ENCODE measurements around the gene SPON1.

The SPON1 gene

DNA sequence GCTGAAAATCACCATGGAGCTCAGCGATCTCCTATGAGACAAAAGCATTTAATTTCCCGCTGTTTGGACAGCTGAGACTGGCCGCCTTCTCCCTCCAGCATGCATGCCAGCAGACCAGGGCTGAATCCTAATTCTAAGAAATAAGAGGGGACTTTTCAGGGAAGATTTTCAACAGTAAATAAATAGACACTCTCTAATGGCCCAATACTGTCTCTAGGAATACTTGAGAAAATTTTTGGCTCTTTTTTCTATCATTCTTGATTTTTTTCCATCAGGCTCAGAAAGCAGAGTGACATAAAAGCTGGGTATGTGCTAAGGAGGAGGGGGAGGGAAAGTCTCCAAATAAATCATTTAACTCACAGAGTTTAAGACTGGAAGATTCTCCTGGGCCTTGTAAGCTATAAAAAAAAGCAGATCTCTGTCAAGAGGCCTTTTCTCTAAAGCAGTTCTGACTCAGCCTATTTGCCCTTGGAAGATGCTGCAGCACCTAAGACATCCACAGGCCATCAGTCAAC, 17.6 kb upstream of the SPON1 start:
- no peak for DNase-seq

DNA sequence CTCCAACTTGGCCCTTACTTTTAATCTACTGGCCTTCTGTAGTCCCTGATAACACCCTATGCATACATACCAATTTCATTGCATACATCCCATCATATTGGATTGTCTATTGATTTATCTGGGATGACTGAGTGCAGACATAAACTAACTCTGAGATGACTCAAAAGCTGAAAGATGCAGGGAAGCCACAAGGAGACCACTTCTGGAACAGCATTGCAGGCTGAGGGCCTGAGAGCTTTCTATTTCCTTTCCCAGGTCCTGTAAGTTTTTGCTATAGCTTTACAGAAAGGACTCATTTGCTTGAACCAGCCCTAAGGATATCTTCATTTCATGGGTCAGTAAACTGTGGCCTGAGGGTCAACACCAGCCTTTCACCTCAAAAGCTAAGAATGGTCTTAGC, 15.1 kb upstream of the SPON1 start:
- no peak for DNase-seq

DNA sequence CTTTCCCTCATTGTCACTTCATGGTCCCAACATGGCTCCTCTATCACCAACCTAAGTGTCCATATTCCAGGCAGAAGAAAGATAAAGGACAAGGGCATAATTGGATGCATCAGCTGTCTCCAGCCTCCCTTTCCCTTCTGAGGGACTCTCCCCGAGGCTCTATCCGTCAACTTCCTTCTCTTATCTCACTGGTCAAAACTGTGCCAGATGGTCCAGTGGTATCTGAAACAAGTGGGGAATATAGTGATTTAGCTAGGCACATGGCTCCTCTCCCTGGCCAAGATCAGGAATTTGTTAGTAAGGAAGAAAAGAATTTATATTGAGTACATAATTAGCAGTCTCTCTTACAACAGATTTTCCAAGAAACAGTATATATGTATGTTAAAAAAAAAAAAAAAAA, 12.6 kb upstream of the SPON1 start:
- no peak for DNase-seq

- no peak for DNase-seq
Measured at GRCh38 chr11:13952221-13952620, 10.3 kb upstream of the SPON1 start.

GRCh38 chr11:13952668-13953067, 9.9 kb upstream of the SPON1 start:
- DNase-seq, result no peak

GRCh38 chr11:13954591-13954990, 7.9 kb upstream of the SPON1 start:
- DNase-seq, result no peak

DNA sequence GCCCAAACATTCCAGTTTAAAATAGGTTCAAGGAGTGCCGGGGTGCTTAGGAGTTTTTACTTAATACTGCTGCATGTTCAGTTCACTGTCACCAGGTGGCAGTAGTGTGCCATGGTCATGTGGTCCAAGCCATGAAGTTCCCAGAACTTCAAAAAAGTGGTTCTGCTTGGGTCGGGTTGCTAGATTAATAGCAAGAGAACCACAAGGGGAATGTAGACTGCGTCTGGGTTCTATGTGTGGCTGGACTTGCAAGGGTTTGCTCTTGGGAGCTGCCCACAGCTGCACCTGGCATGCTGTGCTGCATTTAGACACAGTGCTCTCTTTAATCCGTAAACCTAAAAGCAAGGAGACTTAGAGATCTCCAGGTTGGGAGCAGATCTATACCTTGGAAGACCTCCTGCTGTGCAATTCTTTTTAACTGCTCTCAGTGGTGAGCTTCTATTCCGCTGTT, 6.5 kb upstream of the SPON1 start:
- DNase-seq, result no peak

GRCh38 chr11:13956988-13957387, 5.5 kb upstream of the SPON1 start:
- no peak for DNase-seq

GRCh38 chr11:13958641-13959400, 3.7 kb upstream of the SPON1 start:
- no peak for DNase-seq

GRCh38 chr11:13962198-13962561, 343 bp upstream of the SPON1 start:
- no peak for DNase-seq

- no peak for DNase-seq
Measured at GRCh38 chr11:13963169-13963948, 836 bp downstream of the SPON1 start.

- DNase-seq, result no peak
Measured at GRCh38 chr11:13963949-13964770, 1.6 kb downstream of the SPON1 start.

GRCh38 chr11:13964771-13965074, 2.2 kb downstream of the SPON1 start:
- DNase-seq, result no peak

DNA sequence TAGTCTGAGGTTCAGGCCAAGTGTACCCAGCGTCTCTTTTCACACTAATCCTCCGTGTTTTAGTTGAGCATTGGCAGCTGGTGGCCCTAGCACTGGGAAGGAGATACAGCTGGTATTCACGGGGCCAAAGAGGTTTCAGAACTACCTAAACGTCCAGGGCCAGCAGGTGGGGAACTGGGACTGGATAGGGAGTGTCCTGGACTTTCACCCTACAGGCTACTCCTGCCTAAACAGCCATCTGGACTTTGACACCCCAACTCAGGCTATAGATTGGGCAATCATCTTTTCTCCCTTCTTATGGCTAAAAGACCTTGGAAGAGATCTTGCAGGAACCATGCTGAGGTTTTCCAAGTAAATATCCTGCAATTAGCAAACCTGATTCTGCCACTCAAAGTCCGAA, 2.8 kb downstream of the SPON1 start:
- DNase-seq, result no peak

DNA sequence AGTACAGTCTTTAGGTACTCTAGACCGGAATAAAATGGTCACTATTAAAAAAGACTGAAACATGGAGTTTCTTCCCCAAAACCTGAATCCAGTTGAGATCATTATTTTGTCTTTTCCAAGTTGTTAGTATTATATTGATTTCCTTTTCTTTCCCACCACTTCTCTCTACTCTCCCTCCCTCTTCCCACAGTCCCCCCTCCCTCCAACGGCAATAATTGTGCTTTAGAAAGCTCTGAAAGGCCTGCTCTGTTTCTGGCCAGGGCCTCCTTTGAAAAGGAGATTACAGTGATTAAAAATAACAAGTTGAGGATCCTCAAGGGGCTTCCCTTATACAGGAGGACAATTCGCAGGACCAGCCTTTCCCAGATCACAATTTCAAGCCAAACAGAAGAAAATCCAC, 3.5 kb downstream of the SPON1 start:
- no peak for DNase-seq

GRCh38 chr11:13966486-13966885, 4.0 kb downstream of the SPON1 start:
- DNase-seq, result no peak

DNA sequence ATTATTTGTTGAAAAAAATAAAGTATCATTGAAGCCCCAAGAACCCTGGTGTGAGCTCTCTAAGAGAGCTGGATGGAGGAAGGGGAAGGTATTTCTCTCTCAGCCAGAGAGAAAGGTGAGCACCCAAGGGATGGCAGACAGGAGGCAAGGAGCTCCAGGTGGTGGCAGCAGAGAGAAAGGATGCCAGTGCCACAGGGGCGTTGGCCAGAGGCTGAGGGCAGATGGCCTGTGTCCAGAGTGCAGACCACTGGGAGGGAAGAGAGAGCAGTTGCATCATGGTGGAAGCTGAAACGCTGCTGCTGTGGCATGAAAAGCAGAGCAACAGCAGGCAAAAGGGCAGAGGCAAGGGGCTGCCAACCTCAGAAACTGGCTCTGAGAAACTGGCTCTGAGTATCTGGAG, 8.5 kb downstream of the SPON1 start:
- peak; percentile 11 for DNase-seq

GRCh38 chr11:13972043-13972910, 9.8 kb downstream of the SPON1 start:
- DNase-seq, result no peak

GRCh38 chr11:13972944-13973343, 10.4 kb downstream of the SPON1 start:
- DNase-seq, result no peak

- no peak for DNase-seq
Measured at GRCh38 chr11:13974631-13975030, 12.1 kb downstream of the SPON1 start.

DNA sequence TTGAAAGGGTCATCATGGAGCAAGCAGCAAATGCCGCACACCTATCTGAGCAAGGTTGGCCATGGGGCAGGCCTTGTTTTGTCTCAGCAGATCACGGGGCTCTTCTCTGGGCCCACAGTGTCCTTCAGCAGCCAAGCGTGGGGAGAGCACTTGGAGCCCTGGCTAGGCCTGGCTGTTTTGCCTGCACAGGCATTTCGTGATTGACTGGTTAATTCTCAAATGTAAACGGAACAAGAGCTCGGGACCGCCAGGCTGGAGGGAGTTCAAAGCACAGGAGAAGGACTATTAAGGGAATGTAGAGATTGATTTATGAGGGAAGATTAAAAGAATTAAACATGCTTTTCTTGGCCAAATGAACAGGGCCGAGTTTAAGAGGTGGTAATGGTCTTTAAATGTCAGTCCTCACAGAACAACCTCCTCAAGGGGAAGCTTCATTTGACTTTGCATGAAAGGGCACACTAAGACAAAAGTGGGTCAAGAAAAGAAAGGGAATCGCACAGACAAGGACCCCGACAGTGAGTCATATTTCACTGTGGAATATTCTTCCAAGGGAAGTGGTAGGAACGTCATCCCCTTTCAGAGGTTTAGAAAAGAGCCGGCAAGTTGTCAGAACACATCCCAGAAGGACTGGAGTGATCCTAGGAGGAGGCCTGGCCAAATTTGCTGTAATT, 20.7 kb downstream of the SPON1 start:
- no peak for DNase-seq
